Right lobe of liver (tissue), 6 donors: ENCODE results near the gene IRX6. TPM values are rescaled to one million over a fixed set of nuclear protein-coding genes. Genes with fewer than 3 reads are reported as not detected.

ENCODE experiments used
- ATAC-seq, 4 donors: fragments of 200-7000 bp; cut with Tn5 transposase; one replicate each; pipeline ENCODE4 v1.9.1; 2020; ENCODE audit warnings: mild to moderate bottlenecking in 4 of 4, moderate library complexity in 4 of 4
- DNase-seq, 3 donors: peaks; one replicate each; pipeline ENCODE4 v3.0.0-alpha.2; 2020
- H3K27ac ChIP-seq, 3 donors: fragments of 200-600 bp; one replicate each; pipeline ENCODE4 v1.8.0; 2022
- H3K27me3 ChIP-seq, 2 donors: fragments of 200-600 bp; one replicate each; pipeline ENCODE4 v1.8.0; 2022
- H3K36me3 ChIP-seq, 4 donors: fragments of 200-600 bp; sonication (generic) in 1 of 4; one replicate each; pipeline versions ENCODE4 v1.5.1 to v1.8.0; 2017 to 2022; ENCODE audit warnings: control low read depth in 1 of 4
- H3K4me1 ChIP-seq, 4 donors: fragments of 200-600 bp; sonication (generic) in 1 of 4; one replicate each; pipeline versions ENCODE4 v1.5.1 to v1.8.0; 2017 to 2022; ENCODE audit warnings: control low read depth in 1 of 4
- H3K4me3 ChIP-seq, 3 donors: fragments of 200-600 bp; one replicate each; pipeline ENCODE4 v1.8.0; 2022
- H3K9me3 ChIP-seq, 4 donors: fragments of 200-600 bp; sonication (generic) in 1 of 4; one replicate each; pipeline versions ENCODE4 v1.5.1 to v1.8.0; 2017 to 2022; ENCODE audit warnings: control low read depth in 1 of 4
- CTCF ChIP-seq, 4 donors: fragments of 200-600 bp in 3 of 4; fragments of 450-650 bp in 1 of 4; IDR thresholded peaks; one replicate each; pipeline versions ENCODE4 v1.5.1 to v1.8.0; 2016 to 2022; ENCODE audit warnings: antibody characterized with exemption in 4 of 4, mild to moderate bottlenecking in 2 of 4
- POLR2A ChIP-seq: fragments of 450-650 bp; IDR thresholded peaks from one replicate; pipeline ENCODE4 v1.6.1; 2017; ENCODE audit warnings: antibody characterized with exemption, mild to moderate bottlenecking
- WGBS: methylation state at CpG from one replicate; pipeline ENCODE4 v1.1.6; 2018; ENCODE audit warnings: low coverage, low lambda C conversion rate; ENCODE audit not compliant: insufficient coverage; ENCODE audit errors: missing lambda C conversion rate; 5-methylcytosine and 5-hydroxymethylcytosine counted together
- intact Hi-C, 2 donors: fragments of 100-400 bp; cut with DNase I; formaldehyde crosslinking; loops; one replicate each; pipeline versions ENCODE4 v1.11.2 to v1.14.1; 2022
- total RNA-seq, 6 experiments: library from RNA; depleted of rRNA in 2 of 6; stranded (reverse); fragments of >200 nt in 2 of 6; fragmentation: NEBNext Ultra II Directional in 3 of 6; extraction: Animal tissue kit (Norgen Biotek cat#: 25700) in 3 of 6; gene quantifications; one replicate each; pipeline versions ENCODE4 v1.1.0 to v1.2.4, GENCODE V29; 2016 to 2023
- donor health status: DM: no; HTN: yes; CAD: no.
- donor health status: DM: no; HTN: no; CAD: no.
- donor health status: DM: no; HTN: no; CAD: no.
- donor health status: DM: no; HTN: yes; CAD: no.
- donor health status: DM: no; HTN: yes; CAD: no.

IRX6 gene
- total RNA-seq, 6 experiments from 2014 or later, result not detected

- Histone ChIP-seq H3K9me3 (peaks cover 0 to 3% (median 0%) of the 10 kb centered on the region in 4 donors), H3K4me1 (peaks cover 0 to 10% (median 0%) of the 10 kb centered on the region in 4 donors), H3K27ac (no peak overlapping the region), H3K27me3 (no peaks in the 10 kb centered on the region), H3K4me3 (no peak overlapping the region), H3K36me3 (no peaks in the 10 kb centered on the region)
- ATAC-seq (no peak), DNase-seq (no peak)
- TF ChIP-seq CTCF (IDR thresholded peaks at IDR 0.05) (no peak), POLR2A (no peak)
- intact Hi-C loops, result no loop called here
- 70% methylated on average over 5 of the region's 6 CpGs for WGBS
These were observed 39.3 kb upstream of the IRX6 start for GRCh38 chr16:55284718-55285099.

- ATAC-seq (no peak), DNase-seq (no peak)
- H3K27ac ChIP-seq, result no peak overlapping the region
- TF ChIP-seq POLR2A (no peak), CTCF (IDR thresholded peaks at IDR 0.05) (no peak)
- 63% methylated on average over 2 of the region's 2 CpGs for WGBS
- peaks cover 0 to 10% (median 0%) of the 10 kb centered on the region in 4 donors for H3K4me1 ChIP-seq
- H3K36me3 ChIP-seq, result no peaks in the 10 kb centered on the region
- H3K4me3 ChIP-seq, result no peak overlapping the region
- intact Hi-C loops, result no loop called here
- peaks cover 0 to 3% (median 0%) of the 10 kb centered on the region in 4 donors for H3K9me3 ChIP-seq
- H3K27me3 ChIP-seq, result no peaks in the 10 kb centered on the region
These were observed 38.4 kb upstream of the IRX6 start for GRCh38 chr16:55285586-55285985.

GRCh38 chr16:55289353-55289752 lies 34.6 kb upstream of the IRX6 start:
- Histone ChIP-seq H3K4me1 (peaks cover 0 to 1% (median 0%) of the 10 kb centered on the region in 4 donors), H3K27ac (no peak overlapping the region), H3K27me3 (no peaks in the 10 kb centered on the region), H3K9me3 (peaks cover 0 to 3% (median 0%) of the 10 kb centered on the region in 4 donors), H3K36me3 (no peaks in the 10 kb centered on the region), H3K4me3 (no peak overlapping the region)
- ATAC-seq (no peak), DNase-seq (no peak)
- intact Hi-C loops, result no loop called here
- no peak for TF ChIP-seq CTCF (IDR thresholded peaks at IDR 0.05)
- TF ChIP-seq POLR2A, result no peak
- 44% methylated on average over 2 of the region's 2 CpGs for WGBS

- no peak for TF ChIP-seq POLR2A
- TF ChIP-seq CTCF (IDR thresholded peaks at IDR 0.05), result no peak
- DNase-seq (no peak), ATAC-seq (no peak)
- Histone ChIP-seq H3K27me3 (no peaks in the 10 kb centered on the region), H3K4me3 (no peak overlapping the region), H3K4me1 (no peaks in the 10 kb centered on the region), H3K9me3 (peaks cover 0 to 3% (median 0%) of the 10 kb centered on the region in 4 donors), H3K36me3 (no peaks in the 10 kb centered on the region), H3K27ac (no peak overlapping the region)
- intact Hi-C loops, result no loop called here
- 64% methylated on average over 3 of the region's 6 CpGs for WGBS
These were observed 32.2 kb upstream of the IRX6 start for GRCh38 chr16:55291847-55292246.

- H3K27ac ChIP-seq, result no peak overlapping the region
- WGBS, result 76% methylated on average over 1 of the region's 1 CpG
- no peak overlapping the region for H3K4me3 ChIP-seq
- H3K4me1 ChIP-seq, result no peaks in the 10 kb centered on the region
- no peak for TF ChIP-seq POLR2A
- TF ChIP-seq CTCF (IDR thresholded peaks at IDR 0.05), result no peak
- no peaks in the 10 kb centered on the region for H3K27me3 ChIP-seq
- no peaks in the 10 kb centered on the region for H3K36me3 ChIP-seq
- ATAC-seq, result no peak
- intact Hi-C loops, result no loop called here
- peaks cover 0 to 3% (median 0%) of the 10 kb centered on the region in 4 donors for H3K9me3 ChIP-seq
- no peak for DNase-seq
These were observed 31.5 kb upstream of the IRX6 start for GRCh38 chr16:55292491-55292890.
